K562 treated with DMSO at 1 percent for 24 hours (cell line): Measurements from ENCODE around the gene ADGRB2. TPM values are rescaled to one million over a fixed set of nuclear protein-coding genes. Genes with fewer than 3 reads are reported as not detected.

Experiments
- total RNA-seq: library from RNA; unstranded; fragments of 300-600 nt; gene quantifications from 2 replicates; pipeline ENCODE4 v1.2.3, GENCODE V29; 2022; ENCODE audit warnings: low read depth; ENCODE audit not compliant: insufficient read depth

ADGRB2 gene
- 1.9 TPM in 2 replicates for total RNA-seq

GRCh38 chr1:31764312-31765040 is at the start of gene ADGRB2:
Gene ADGRB2 (minus strand): TSS chr1:31764340. CDS start chr1:31757221, 7,119 bp downstream.

GRCh38 chr1:31703431-31704270 is 60.5 kb downstream of the ADGRB2 start, which contains the start of gene COL16A1:
Gene COL16A1 (minus strand): TSS chr1:31704017. CDS start chr1:31702193, 1,824 bp downstream.

Other genes starting within 250 kb of the ADGRB2 start
- 1.8 and 2.0 TPM in 2 replicates for gene TINAGL1, start 187.8 kb downstream of the ADGRB2 start, total RNA-seq
- not detected in 2 replicates for gene HCRTR1, start 146.7 kb downstream of the ADGRB2 start, total RNA-seq
- 49.1 and 49.2 TPM in 2 replicates for gene PEF1, start 119.5 kb downstream of the ADGRB2 start, total RNA-seq
- gene COL16A1, start 60.3 kb downstream of the ADGRB2 start, total RNA-seq = 0.20 and 0.28 TPM in 2 replicates
- 0.46 and 1.2 TPM in 2 replicates for gene SPOCD1, start 51.7 kb upstream of the ADGRB2 start, total RNA-seq
- gene PTP4A2, start 174.0 kb upstream of the ADGRB2 start, total RNA-seq = 143 and 164 TPM in 2 replicates
- 144 and 155 TPM in 2 replicates for gene KHDRBS1, start 249.5 kb upstream of the ADGRB2 start, total RNA-seq